Stimulated activated CD4-positive, alpha-beta T cell treated with anti-CD3 and anti-CD28 coated beads, Interleukin-2, amount 100 ng/mL, for 4 hours (primary cell): ENCODE data around the gene CLIC4.
"Not testable (repeated sequence)": the region's sequence is repeated elsewhere in the genome, so short reads cannot be mapped to it uniquely, and the experiment has no call there.

Experiments
- DNase-seq: peaks from one replicate; pipeline ENCODE4 v3.0.0-alpha.2; 2020; ENCODE audit warnings: low read depth

Gene CLIC4

DNA sequence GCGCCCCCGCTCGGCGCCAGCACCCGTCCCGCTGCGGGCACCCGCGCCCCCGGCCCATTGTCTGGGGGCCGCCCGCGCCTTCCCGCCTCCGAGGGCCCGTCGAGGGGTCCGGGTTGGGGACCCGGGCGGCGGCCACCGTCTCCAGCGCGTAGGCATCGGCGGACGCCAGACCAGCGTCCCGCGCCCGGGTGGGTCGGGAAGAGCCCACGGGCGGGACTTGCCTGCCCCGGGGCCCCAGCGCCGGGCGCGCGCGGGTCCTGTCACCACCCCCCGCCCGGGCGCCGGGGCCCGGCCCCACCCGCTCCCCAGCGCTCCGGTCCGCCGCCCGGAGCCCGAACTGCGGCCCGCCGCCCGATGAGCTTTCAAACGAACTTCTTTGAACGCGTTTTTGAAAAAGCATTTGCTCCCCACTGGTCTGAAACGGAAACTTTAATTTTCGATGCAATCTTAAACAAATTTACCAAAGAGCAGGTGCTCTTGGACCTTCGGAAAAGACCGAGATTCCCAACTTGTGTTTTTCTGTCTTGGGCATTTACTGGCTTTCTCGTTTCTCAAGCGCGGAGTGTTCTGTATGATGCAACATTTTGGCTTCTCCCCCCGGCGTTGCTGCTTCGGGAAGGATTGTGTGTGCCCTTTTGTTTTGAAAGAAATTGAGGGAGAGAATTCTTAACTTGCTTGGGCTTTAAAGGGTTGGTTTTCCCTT, 615 bp downstream of the CLIC4 start:
- DNase-seq: no peak

DNA sequence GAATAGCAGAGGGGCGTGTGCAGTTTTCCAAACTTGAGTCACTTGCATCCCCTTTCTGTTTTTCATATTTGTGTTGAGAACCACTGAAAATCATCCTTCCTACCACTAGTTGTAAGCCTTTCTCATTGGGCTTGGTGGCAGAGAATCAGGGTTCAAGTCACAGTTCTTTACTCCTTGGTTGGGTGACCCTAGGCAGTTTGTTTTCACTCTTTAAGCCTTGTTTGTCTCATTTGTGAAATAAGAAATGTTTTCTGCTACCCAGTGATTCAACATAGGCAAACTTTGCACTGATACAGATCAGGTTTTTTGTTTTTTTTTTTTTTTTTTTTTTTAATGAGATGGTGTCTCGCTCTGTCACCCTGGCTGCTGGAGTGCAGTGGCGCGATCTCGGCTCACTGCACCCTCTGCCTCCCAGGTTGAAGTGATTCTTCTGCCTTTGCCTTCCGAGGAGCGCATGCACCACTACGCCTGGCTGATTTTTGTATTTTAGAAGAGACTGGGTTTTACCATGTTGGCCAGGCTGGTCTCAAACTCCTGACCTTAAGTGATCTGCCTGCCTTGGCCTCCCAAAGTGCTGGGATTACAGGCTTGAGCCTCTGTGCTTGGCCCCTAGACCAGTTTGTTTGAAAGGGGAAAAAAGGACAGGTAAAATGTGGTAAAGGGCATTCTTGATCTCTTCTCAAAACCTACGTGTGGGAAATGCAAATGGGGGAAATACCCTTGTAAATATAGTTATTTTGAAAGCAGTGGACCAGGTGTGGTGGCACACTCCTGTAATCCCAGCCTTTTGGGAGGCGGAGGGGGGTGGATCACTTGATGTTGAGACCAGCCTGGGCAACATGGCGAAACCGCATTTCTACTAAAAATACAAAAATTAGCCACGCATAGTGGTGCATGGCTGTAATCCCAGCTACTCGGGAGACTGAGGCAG, 3.2 kb downstream of the CLIC4 start:
- DNase-seq: no peak

DNA sequence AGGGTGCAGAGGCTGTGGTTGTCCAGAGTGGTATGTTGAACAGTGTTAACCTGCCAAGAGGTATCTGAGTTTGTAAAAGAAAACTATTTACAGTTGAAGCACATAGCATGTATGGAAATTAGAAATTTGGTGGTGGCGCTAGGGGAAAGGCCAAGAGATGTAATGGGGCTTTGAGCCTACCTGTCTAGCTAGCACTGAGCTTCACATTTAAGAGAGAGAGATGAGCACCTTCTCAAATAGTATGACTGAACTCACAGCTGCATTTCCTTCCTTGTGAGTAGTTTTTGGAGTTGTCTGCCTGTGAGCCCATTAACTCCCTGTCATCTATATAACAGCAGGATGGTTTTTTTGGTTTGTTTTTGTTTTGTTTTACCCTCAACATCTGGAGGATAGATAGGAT, 4.0 kb downstream of the CLIC4 start:
- DNase-seq: no peak

DNA sequence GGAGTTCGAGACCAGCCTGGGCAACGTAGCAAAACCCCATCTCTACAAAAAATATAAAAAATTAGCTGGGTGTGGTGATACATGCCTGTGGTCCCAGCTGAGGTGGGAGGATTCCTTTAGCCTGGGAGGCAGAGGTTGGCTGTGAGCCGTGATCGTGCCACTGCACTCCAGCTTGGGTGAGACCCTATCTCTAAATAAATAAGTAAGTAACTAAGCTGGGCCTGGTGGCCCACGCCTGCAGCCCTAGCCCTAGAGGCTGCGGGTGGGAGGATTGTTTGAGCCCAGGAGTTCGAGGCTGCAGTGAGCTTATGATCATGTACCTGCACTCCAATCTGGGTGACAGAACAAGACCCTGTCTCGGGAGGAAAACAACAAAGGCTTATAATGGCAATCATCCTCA, 4.6 kb downstream of the CLIC4 start:
- no peak for DNase-seq

DNA sequence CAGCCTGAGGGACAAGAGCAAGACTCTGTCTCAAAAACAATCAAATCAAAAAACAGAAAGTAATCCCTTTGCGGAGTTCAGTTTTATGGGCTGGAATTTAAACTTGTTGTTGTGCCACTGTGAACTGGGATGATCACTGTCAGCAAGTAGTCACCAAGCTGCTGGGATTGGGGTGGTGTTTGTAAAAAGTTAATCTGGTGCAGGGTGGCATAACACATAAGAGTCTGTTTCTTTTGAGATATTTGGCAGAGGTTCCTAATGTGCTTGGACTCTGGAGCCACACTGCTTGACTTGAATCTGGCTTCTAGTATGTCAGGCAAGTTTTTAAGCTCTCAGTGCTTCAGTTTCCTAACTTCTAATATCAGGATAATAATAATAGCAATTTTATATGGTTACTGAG, 6.6 kb downstream of the CLIC4 start:
- DNase-seq: no peak

DNA sequence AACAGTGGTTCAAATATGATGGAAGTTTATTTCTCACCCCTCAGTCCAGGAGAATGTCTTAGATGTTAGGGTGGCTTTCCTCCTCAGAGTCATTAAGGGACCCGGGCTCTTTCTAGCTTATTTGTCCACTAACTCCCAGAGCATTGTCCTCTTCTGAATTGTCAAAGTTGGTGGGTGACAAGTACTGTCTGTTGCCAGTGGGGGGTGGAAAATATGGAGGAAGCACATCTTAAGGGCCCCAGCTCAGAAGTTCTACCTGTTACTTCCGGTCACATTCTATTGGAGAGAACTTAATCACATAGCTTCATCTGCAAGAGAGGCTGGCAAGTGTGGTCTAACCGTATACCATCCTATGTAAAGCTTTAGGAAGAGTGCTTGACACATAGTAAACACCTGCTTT, 7.1 kb downstream of the CLIC4 start:
- DNase-seq: no peak

DNA sequence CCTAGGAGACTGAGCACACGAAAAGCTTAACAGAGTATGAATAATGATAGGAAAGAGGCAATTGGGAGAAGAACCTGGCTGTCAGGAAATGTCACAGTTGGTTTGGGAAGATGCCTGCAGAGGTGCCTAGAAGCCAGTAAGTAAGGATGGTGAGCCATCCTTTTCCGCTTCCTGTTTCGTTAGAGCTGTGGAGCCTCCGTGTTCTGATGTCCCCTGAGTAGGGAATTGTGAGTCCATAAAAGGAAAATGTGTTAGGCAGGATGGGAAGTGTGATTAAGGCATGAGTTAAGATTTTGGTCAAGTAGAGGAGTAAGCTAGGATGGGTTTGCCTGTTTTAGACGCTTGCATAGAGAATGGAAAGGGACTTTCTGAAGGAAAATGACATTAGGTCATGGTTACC, 9.0 kb downstream of the CLIC4 start:
- DNase-seq: no peak

GRCh38 chr1:24755323-24755722, 10.1 kb downstream of the CLIC4 start:
- DNase-seq: not testable (repeated sequence)

GRCh38 chr1:24756395-24756794, 11.1 kb downstream of the CLIC4 start:
- DNase-seq: no peak

GRCh38 chr1:24759492-24759891, 14.2 kb downstream of the CLIC4 start:
- no peak for DNase-seq

- DNase-seq: no peak
Measured at GRCh38 chr1:24761582-24761981, 16.3 kb downstream of the CLIC4 start.

DNA sequence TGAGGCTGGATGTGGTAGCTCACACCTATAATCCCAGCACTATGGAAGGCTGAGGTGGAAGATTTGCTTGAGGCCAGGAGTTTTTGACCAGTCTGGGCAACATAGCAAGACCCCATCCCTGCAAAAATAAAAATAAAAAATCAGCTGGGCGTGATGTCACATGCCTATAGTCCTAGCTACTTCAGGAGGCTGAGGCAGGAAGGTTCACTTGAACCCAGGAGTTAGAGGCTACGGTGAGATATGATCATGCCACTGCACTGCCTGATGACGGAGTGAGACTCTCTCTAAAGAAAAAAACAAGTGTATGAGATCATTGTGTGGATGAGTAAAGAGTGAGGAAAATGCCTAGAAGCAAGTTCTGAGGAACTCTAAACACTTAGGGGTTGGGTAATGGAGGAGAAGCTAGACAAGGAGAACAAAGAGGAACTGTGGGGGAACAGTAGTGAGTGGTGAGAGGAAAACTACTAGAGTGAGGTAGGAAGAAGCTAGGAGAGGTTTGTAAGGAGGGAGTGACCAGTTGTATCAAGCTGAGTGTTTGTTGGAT, 17.0 kb downstream of the CLIC4 start:
- DNase-seq: no peak

GRCh38 chr1:24763671-24764070, 18.4 kb downstream of the CLIC4 start:
- DNase-seq: no peak

GRCh38 chr1:24764439-24764838, 19.2 kb downstream of the CLIC4 start:
- no peak for DNase-seq

DNA sequence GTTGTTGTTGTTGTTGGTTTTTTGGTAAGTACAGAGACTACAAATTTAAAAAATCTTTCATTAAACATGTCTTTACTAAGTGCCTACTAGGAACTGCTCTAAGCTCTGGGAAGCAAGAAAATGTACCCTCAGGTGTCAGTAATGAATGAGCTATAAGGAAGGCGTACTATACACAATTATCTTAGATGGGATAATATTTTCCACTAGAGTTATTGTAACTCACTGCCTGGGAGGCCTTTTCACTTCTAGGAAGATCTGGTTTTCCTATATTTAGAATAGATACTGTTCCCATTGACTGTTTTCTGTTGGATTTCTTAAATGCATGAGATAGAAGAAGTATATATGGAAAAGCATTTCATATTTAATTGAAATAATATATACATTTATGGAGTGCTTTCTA, 19.6 kb downstream of the CLIC4 start:
- no peak for DNase-seq

DNA sequence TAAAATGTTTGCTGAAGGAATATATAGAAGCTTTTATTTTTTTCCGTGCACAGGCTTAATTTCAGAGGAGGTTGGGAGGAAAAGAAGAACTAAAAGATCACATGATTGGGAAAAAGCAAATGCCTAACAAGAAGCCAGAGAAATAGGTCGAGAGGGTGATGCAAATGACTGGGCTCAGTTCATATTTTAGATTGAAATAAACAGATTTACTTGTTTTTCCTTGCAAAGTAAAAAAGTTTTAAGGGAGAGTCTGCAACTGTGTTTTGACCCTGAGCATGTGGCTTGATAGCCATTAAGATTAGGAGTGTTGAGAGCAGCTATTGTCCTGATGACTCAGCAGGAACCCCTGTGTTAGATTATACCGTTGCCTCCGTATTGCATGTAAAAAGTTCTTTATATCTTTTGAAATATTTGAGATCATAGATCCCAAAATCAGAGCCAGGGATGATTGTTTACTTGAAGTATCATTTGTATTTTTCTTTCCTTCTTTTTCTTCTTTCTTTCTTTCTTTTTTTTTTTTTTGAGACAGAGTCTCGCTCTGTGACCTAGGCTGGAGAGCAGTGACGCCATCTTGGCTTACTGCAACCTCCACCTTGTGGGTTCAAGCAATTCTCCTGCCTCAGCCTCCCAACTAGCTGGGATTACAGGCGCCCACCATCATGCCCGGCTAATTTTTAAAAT, 20.2 kb downstream of the CLIC4 start:
- DNase-seq: no peak

DNA sequence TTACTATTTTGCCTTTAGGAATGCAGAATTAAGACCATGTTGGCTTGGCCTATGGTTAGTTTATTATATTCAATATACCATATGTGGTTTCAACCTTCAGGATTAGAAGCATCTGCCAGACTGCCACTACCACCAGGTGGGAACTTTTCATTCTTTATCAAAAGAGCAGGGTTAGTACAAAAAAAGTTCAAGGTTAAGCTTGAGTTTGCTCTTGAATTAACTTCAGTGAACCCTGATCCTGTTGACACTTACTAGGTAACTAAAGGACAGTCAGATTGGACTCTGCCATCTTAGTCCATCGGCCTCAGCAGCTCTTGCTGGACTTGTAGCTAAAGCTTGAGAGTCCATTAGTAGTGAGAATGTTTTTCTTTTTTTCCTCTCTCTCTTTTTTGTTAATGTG, 22.1 kb downstream of the CLIC4 start:
- no peak for DNase-seq

DNA sequence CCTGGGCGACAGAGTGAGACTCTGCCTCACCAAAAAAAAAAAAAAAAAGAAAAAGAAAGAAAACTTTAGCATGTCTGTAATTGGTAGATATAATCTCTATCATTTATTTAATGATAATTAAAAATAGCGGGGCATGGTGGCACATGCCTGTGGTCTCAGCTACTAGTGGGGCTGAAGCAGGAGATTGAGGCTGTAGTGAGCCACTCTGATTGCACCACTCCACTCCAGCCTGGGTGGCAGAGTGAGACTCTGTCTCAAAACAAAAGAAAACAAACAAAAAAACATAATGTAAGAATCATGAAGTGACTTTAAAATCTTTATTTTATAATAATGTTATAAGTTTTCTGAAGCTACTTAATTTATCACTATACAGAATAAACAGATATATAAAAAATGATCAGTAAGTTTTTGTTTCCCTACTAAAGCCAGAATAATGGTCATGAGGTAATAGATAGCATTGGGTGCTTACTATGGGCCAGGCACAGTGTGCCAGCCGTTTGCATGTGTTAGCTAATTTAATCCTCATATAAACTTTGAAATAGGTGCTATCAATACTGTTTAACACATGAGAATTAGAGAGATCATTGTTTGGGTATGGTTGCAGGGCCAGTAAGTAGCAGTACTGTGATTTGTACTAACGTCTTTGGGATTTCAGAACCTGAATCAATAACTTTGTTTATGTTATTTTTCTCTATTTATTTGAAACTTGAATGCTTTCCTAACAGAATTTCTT, 23.8 kb downstream of the CLIC4 start:
- no peak for DNase-seq

DNA sequence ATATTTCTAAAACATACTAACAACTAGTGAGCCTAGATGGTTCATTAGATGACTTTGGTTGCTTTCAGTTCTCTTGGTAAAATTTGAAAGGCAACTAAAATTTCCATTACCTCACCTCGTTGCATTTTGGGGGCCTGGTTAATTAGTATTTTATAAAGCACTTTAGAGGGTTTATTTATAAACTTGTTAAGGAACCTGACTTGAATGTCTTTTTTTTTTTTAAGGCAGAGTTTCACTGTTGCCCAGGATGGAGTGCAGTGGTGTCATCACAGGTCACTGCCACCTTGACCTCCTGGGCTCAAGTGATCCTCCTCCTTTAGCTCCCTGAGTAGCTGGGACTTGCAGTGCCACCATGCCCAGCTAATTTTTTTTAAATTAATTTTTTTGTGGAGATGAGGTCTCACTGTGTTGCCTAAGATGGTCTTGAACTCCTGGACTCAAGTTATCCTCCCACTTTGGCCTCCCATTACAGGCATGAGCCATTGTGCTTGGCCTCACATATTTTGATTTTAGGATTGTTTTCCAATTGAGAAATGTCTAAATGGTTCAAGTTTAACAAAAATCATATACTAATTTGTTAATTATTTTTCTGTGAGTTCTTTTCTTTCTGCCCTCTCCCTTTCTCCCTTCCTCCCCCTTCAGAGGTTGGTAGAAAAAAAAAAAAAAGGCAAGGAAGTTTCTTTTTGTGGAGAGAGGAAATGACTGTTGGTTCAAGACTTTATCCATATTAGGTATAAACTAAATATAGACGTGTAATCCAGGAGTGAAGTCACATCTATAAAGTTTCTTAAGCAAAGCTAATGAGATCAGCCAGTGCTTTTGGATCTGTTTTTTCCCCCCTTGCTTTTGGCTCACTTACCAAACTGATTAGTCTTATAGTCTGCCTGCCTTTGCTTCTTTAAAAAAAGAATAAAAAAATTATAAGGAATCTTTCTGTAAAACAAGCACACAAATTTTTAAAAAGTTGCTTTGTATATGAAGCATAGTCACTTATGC, 24.7 kb downstream of the CLIC4 start:
- no peak for DNase-seq

- DNase-seq: no peak
Measured at GRCh38 chr1:24770881-24771280, 25.6 kb downstream of the CLIC4 start.

GRCh38 chr1:24771574-24771973, 26.3 kb downstream of the CLIC4 start:
- DNase-seq: no peak
